Type B pancreatic cell (in vitro differentiated cells): ENCODE results near the gene PKN2. TPM values are rescaled to one million over a fixed set of nuclear protein-coding genes. Genes with fewer than 3 reads are reported as not detected.

ENCODE experiments used
- DNase-seq: peaks from one replicate; pipeline ENCODE4 v3.0.0; 2021; ENCODE audit warnings: mixed read lengths; ENCODE audit not compliant: unreplicated experiment; ENCODE audit errors: extremely low spot score
- H3K27ac Mint-ChIP-seq: 2 replicates; pipeline ENCODE4 v1.8.0; 2021; ENCODE audit warnings: mild to moderate bottlenecking, mixed read lengths
- H3K27me3 Mint-ChIP-seq: 2 replicates; pipeline ENCODE4 v1.8.0; 2021; ENCODE audit warnings: mixed read lengths
- H3K36me3 Mint-ChIP-seq: 2 replicates; pipeline ENCODE4 v1.8.0; 2021; ENCODE audit warnings: mixed read lengths
- H3K4me1 Mint-ChIP-seq: one replicate; pipeline ENCODE4 v1.8.0; 2021; ENCODE audit warnings: mixed read lengths; ENCODE audit not compliant: unreplicated experiment
- H3K4me3 Mint-ChIP-seq: 2 replicates; pipeline ENCODE4 v1.8.0; 2021; ENCODE audit warnings: mild to moderate bottlenecking, mixed read lengths
- H3K9me3 Mint-ChIP-seq: 2 replicates; pipeline ENCODE4 v1.8.0; 2021; ENCODE audit warnings: mixed read lengths
- total RNA-seq: library from RNA; stranded (reverse); gene quantifications from 2 replicates; pipeline ENCODE4 v1.2.1, GENCODE V29; 2021; ENCODE audit warnings: low replicate concordance
- TF ChIP-seq, protein P1 (sequence below): fragments of 200-600 bp; sonication (generic); conservative IDR thresholded peaks from 2 replicates; pipeline ENCODE4 v1.5.0; 2021; ENCODE audit warnings: antibody characterized with exemption, mild to moderate bottlenecking

PKN2 gene
- total RNA-seq, 1 donor from 2014 or later, result 56.0 TPM

DNA sequence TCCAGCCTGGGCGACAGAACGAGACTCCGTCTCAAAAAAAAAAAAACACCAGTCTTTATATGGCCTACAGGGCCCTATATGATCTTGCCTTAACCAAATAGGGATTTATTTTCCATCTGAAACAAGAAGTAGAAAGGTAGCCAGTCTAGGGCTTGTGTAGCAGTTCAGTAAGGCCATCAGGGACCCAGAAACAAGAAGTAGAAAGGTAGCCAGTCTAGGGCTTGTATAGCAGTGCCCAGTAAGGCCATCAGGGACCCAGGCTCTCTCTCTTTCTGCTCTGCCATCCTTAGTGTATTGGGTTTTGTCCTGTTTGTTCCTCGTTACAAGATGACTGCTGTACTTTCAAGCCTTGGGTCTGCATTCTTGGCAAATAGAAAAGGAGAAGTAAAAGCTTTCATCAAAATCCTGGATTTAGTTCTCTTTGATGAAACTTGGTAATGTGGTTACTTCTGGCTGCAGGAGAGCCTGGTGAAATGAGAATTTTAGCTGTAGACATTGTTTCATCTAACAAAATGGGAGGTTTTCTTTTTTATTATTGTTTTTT is 46.1 kb downstream of the PKN2 start:
- Mint-ChIP-seq H3K36me3 (peaks cover 27% of the 10 kb centered on the region), H3K4me3 (no peak overlapping the region), H3K4me1 (peaks cover 15% of the 10 kb centered on the region), H3K9me3 (peaks cover 7% of the 10 kb centered on the region), H3K27me3 (no peaks in the 10 kb centered on the region), H3K27ac (peak overlapping the region; percentile 15)
- TF ChIP-seq, protein P1, sequence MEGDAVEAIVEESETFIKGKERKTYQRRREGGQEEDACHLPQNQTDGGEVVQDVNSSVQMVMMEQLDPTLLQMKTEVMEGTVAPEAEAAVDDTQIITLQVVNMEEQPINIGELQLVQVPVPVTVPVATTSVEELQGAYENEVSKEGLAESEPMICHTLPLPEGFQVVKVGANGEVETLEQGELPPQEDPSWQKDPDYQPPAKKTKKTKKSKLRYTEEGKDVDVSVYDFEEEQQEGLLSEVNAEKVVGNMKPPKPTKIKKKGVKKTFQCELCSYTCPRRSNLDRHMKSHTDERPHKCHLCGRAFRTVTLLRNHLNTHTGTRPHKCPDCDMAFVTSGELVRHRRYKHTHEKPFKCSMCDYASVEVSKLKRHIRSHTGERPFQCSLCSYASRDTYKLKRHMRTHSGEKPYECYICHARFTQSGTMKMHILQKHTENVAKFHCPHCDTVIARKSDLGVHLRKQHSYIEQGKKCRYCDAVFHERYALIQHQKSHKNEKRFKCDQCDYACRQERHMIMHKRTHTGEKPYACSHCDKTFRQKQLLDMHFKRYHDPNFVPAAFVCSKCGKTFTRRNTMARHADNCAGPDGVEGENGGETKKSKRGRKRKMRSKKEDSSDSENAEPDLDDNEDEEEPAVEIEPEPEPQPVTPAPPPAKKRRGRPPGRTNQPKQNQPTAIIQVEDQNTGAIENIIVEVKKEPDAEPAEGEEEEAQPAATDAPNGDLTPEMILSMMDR, result no peak
- no peak for DNase-seq

DNA sequence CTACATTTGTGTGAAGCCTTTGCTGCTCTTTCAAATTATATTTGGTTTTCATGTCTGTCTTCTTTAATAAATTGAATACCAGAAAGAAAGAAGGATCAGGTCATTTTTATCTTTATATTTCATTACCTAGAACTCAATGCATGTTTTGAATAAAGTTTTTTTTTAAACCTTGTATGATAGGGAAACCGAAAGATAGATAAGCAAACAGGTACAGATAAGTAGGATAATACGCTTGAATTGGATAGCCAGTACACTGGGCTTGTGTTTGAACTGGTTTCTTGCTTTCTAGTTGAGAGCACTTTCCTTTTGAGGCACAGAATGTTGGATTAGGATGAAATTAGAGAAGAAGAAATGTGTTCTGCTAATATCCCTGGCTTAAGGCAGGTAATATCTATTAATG is 46.9 kb downstream of the PKN2 start:
- TF ChIP-seq, protein P1, result no peak
- H3K4me1 Mint-ChIP-seq, result peaks cover 15% of the 10 kb centered on the region
- H3K4me3 Mint-ChIP-seq, result no peak overlapping the region
- no peak for DNase-seq
- H3K27me3 Mint-ChIP-seq, result no peaks in the 10 kb centered on the region
- peaks cover 7% of the 10 kb centered on the region for H3K9me3 Mint-ChIP-seq
- peak overlapping the region; percentile 21 for H3K27ac Mint-ChIP-seq
- H3K36me3 Mint-ChIP-seq, result peaks cover 35% of the 10 kb centered on the region

DNA sequence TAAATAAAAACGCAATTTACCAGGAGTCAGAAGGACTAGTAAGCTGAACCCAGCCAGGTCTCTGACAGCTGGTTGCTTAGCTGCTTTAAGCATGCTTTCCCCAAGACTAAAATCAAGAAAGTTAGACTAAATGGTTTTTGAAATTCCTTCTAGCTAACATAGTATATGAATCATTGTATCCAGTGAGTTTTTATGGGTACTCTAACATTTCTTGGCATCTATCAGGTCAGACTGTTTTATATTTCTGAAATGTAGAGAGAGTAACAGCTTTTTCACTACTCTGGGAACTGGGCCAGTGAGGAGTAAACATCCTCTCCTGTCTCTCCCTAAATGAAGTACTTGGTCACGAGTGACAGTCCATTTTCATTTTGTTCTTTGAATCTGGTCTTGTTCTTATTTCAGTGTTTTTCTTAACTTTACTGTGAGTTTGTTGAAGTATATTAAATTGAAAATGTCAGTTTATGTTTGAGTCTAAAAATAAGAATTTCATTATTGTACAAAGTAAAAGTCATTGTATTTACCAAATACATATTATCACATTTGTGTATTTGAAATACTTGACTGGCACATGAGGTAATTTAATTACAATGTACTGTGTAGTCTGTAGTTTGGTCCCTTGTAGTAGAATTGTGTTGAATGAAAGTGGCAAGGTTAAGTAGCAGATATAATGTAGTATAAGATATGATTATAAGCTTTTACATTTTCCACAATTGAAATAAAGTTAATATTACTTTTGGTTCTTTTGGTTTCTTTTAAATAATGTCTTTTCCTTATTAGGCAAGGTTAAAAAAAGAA is 47.6 kb downstream of the PKN2 start:
- no peak for DNase-seq
- Mint-ChIP-seq H3K27me3 (no peaks in the 10 kb centered on the region), H3K27ac (peak overlapping the region; percentile 21)

DNA sequence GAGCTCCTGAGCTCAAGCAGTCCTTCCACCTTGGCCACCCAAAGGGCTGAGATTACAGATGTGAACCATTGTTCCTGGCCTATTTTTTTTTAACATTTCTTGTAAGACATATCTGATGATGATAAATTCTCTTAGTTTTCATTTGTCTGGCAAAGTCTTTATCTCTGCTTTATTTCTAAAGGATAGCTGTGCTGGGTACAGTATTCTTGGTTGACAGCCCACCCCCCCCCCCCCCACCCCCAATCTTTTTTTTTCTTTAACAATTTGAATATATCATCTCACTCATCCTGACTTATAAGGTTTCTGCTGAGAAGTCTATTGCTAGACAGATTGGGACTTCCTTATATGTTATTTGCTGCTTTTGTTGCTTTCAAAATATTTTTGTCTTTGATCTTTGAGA is 51.3 kb downstream of the PKN2 start:
- DNase-seq, result no peak
- Mint-ChIP-seq H3K27ac (no peak overlapping the region), H3K27me3 (no peaks in the 10 kb centered on the region), H3K4me1 (peaks cover 13% of the 10 kb centered on the region), H3K36me3 (peaks cover 38% of the 10 kb centered on the region), H3K9me3 (peaks cover 17% of the 10 kb centered on the region), H3K4me3 (no peak overlapping the region)
- TF ChIP-seq, protein P1, result no peak

More for the DNA sequence above, 47.6 kb downstream of the PKN2 start:
- TF ChIP-seq, protein P1, result no peak
- Mint-ChIP-seq H3K36me3 (peaks cover 33% of the 10 kb centered on the region), H3K9me3 (peaks cover 7% of the 10 kb centered on the region), H3K4me3 (no peak overlapping the region), H3K4me1 (peaks cover 15% of the 10 kb centered on the region)

DNA sequence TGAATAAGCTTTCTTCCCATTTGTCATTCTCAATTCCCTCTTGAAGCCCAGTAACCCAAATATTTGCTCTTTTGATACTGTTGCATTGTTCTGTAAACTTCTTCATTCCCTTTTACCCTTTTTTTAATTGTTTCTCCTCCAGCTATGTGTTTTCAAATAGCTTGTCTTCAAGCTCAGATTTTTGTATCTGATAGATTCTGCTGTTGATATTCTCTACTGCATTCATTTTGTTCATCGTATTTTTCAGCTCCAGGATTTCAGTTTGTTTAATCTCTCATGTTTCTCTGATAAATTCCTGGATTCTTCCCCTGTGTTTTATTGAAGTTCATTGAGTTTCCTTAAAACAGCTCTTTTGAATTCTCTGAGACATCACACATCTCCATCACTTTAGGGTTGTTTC is 51.8 kb downstream of the PKN2 start:
- H3K4me1 Mint-ChIP-seq, result peaks cover 12% of the 10 kb centered on the region
- H3K27me3 Mint-ChIP-seq, result no peaks in the 10 kb centered on the region
- H3K4me3 Mint-ChIP-seq, result no peak overlapping the region
- H3K36me3 Mint-ChIP-seq, result peaks cover 37% of the 10 kb centered on the region
- no peak overlapping the region for H3K27ac Mint-ChIP-seq
- H3K9me3 Mint-ChIP-seq, result peaks cover 17% of the 10 kb centered on the region
- DNase-seq, result no peak
- TF ChIP-seq, protein P1, result no peak
